Measurements from ENCODE around the gene MASP2.
"Not testable (repeated sequence)": the region's sequence is repeated elsewhere in the genome, so short reads cannot be mapped to it uniquely, and the experiment has no call there.

DNA sequence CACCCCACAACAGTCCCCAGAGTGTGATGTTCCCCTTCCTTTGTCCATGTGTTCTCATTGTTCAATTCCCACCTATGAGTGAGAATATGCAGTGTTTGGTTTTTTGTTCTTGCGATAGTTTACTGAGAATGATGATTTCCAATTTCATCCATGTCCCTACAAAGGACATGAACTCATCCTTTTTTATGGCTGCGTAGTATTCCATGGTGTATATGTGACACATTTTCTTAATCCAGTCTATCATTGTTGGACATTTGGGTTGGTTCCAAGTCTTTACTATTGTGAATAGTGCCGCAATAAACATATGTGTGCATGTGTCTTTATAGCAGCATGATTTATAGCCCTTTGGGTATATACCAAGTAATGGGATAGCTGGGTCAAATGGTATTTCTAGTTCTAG lies 36.7 kb upstream of the MASP2 start:
- not testable (repeated sequence) for TF ChIP-seq EZH2 (IDR thresholded peaks at IDR 0.05); CEBPB (IDR thresholded peaks at IDR 0.05; ENCODE audit: low read depth); RAD21 (IDR thresholded peaks at IDR 0.05; ENCODE audit: low read depth); EGR1 (IDR thresholded peaks at IDR 0.05; ENCODE audit: low read depth); FOSL1 (IDR thresholded peaks at IDR 0.05; ENCODE audit: low read depth)
- TF ChIP-seq, protein P1, sequence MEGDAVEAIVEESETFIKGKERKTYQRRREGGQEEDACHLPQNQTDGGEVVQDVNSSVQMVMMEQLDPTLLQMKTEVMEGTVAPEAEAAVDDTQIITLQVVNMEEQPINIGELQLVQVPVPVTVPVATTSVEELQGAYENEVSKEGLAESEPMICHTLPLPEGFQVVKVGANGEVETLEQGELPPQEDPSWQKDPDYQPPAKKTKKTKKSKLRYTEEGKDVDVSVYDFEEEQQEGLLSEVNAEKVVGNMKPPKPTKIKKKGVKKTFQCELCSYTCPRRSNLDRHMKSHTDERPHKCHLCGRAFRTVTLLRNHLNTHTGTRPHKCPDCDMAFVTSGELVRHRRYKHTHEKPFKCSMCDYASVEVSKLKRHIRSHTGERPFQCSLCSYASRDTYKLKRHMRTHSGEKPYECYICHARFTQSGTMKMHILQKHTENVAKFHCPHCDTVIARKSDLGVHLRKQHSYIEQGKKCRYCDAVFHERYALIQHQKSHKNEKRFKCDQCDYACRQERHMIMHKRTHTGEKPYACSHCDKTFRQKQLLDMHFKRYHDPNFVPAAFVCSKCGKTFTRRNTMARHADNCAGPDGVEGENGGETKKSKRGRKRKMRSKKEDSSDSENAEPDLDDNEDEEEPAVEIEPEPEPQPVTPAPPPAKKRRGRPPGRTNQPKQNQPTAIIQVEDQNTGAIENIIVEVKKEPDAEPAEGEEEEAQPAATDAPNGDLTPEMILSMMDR (IDR thresholded peaks at IDR 0.05 in 2 of 3, conservative IDR thresholded peaks at IDR 0.05 in 1 of 3; ENCODE audit: borderline replicate concordance in 1 of 3, insufficient read depth in 1 of 3, low read depth in 2 of 3, low read length in 2 of 3), result not testable (repeated sequence)
- TF ChIP-seq, protein P2, sequence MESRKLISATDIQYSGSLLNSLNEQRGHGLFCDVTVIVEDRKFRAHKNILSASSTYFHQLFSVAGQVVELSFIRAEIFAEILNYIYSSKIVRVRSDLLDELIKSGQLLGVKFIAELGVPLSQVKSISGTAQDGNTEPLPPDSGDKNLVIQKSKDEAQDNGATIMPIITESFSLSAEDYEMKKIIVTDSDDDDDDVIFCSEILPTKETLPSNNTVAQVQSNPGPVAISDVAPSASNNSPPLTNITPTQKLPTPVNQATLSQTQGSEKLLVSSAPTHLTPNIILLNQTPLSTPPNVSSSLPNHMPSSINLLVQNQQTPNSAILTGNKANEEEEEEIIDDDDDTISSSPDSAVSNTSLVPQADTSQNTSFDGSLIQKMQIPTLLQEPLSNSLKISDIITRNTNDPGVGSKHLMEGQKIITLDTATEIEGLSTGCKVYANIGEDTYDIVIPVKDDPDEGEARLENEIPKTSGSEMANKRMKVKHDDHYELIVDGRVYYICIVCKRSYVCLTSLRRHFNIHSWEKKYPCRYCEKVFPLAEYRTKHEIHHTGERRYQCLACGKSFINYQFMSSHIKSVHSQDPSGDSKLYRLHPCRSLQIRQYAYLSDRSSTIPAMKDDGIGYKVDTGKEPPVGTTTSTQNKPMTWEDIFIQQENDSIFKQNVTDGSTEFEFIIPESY (IDR thresholded peaks at IDR 0.05; ENCODE audit: extremely low read depth, insufficient replicate concordance, low read length), result not testable (repeated sequence)
